Heart right ventricle (tissue), 16 donors: ENCODE results near the gene UBE3B. TPM values are rescaled to one million over a fixed set of nuclear protein-coding genes. Genes with fewer than 3 reads are reported as not detected.
A peak's percentile ranks its signal among the peaks of the same experiment; 100 is the strongest.
"Not testable (repeated sequence)": the region's sequence is repeated elsewhere in the genome, so short reads cannot be mapped to it uniquely, and the experiment has no call there.

Experiments
- ATAC-seq, 8 donors: fragments of 200-7000 bp; cut with Tn5 transposase; one replicate each; pipeline ENCODE4 v1.9.1; 2020; ENCODE audit warnings: mild to moderate bottlenecking in 8 of 8, moderate library complexity in 8 of 8, moderate number of reproducible peaks in 1 of 8
- DNase-seq, 2 donors: peaks; one replicate each; pipeline ENCODE4 v3.0.0-alpha.2; 2020
- H3K27ac ChIP-seq, 10 donors: fragments of 200-600 bp; sonication (generic) in 2 of 10; one replicate each; pipeline versions ENCODE4 v1.5.0 to v1.8.0; 2020 to 2022; ENCODE audit warnings: mild to moderate bottlenecking in 3 of 10
- H3K27me3 ChIP-seq, 7 donors: fragments of 200-600 bp; one replicate each; pipeline ENCODE4 v1.8.0; 2021 to 2022; ENCODE audit warnings: mild to moderate bottlenecking in 2 of 7
- H3K36me3 ChIP-seq, 9 donors: fragments of 200-600 bp; sonication (generic) in 1 of 9; one replicate each; pipeline versions ENCODE4 v1.5.0 to v1.8.0; 2020 to 2022; ENCODE audit warnings: mild to moderate bottlenecking in 2 of 9
- H3K4me1 ChIP-seq, 9 donors: fragments of 200-600 bp; sonication (generic) in 1 of 9; one replicate each; pipeline versions ENCODE4 v1.5.0 to v1.8.0; 2020 to 2022; ENCODE audit warnings: mild to moderate bottlenecking in 4 of 9
- H3K4me3 ChIP-seq, 10 donors: fragments of 200-600 bp; sonication (generic) in 2 of 10; one replicate each; pipeline versions ENCODE4 v1.5.0 to v1.8.0; 2020 to 2022; ENCODE audit warnings: mild to moderate bottlenecking in 7 of 10, moderate library complexity in 2 of 10
- H3K9me3 ChIP-seq, 11 donors: fragments of 200-600 bp in 10 of 11; sonication (generic) in 2 of 11; one replicate each; pipeline versions ENCODE4 v1.5.0 to v1.8.0; 2013 to 2022; ENCODE audit warnings: mild to moderate bottlenecking in 2 of 11, control low read depth in 1 of 11, moderate library complexity in 1 of 11
- WGBS, 2 donors: extraction: QIAGEN DNeasy Blood & Tissue Kit; methylation state at CpG; one replicate each; pipeline ENCODE4 v1.1.7; 2013; ENCODE audit warnings: inconsistent platforms in 1 of 2; 5-methylcytosine and 5-hydroxymethylcytosine counted together
- intact Hi-C, 10 donors: fragments of 100-400 bp; cut with DNase I; formaldehyde crosslinking; loops; one replicate each; pipeline versions ENCODE4 v1.11.1 to v1.14.2; 2022
- polyA plus RNA-seq, 2 donors: library from polyadenylated mRNA; stranded (reverse); fragments of 200-250 nt; gene quantifications; one replicate each; pipeline ENCODE4 v1.2.3, GENCODE V29; 2013
- total RNA-seq, 10 donors: library from RNA; stranded (reverse); fragmentation: NEBNext Ultra II Directional in 3 of 10; extraction: Animal tissue kit (Norgen Biotek cat#: 25700) in 3 of 10; gene quantifications; one replicate each; pipeline versions ENCODE4 v1.2.1 to v1.2.4, GENCODE V29; 2021 to 2023
- TF ChIP-seq, protein P1 (sequence below), 9 donors: fragments of 200-600 bp; sonication (generic) in 2 of 9; IDR thresholded peaks; one replicate each; pipeline versions ENCODE4 v1.5.0 to v1.8.0; 2021 to 2022; ENCODE audit warnings: antibody characterized with exemption in 9 of 9, mild to moderate bottlenecking in 5 of 9, moderate library complexity in 1 of 9
- donor health status: Arrhythmogenic right ventricular cardiomyopathy.
- donor health status: ischemic (EF 13 %, LVEDD 7.1; RV severe dilation, severe dysfunction).
- donor health status: healthy with polysubstance abuse.
- donor health status: DM: no; HTN: yes; CAD: no.
- donor health status: DM: no; HTN: no; CAD: no.
- donor health status: ischemic (EF 25% LVEDD 6.9; RV normal size, moderate dysfunction).
- donor health status: ischemic (EF 25% LVEDD 5.7; RV mildly dilated, moderate dysfunction).
- donor health status: healthy.
- donor health status: DM: yes; HTN: yes; CAD: no.
- donor health status: Ischemic cardiomyopathy.
- donor health status: ischemic (EF 35%, LVEDD 5.7; RV mildly dilated, moderate dysfunction).
- donor health status: nonischemic (EF 11% LVEDD 7.7; RV severe dilation, severe dysfunction).
- donor health status: DM: yes; HTN: yes; CAD: no.
- donor health status: PGD.
- donor health status: ischemic (EF 29% LVEDD 5.4; RV normal size, mild dysfunction).
- donor health status: nonischemic (EF 23%, LVEDD 6.1; RV moderate dilation, normal function).

The UBE3B gene
- total and polyA plus RNA-seq, 12 donors: 13.7 to 58.8 (median 55.5) TPM

- Histone ChIP-seq H3K4me1 (peaks cover 36 to 97% (median 85%) of the 10 kb centered on the region in 9 donors), H3K36me3 (peaks cover 0 to 74% (median 9%) of the 10 kb centered on the region in 9 donors), H3K27ac (peak overlapping the region in 9 of 10 donors; percentile 64 to 99 (median 97)), H3K4me3 (no peak overlapping the region), H3K9me3 (no peaks in the 10 kb centered on the region), H3K27me3 (no peaks in the 10 kb centered on the region)
- ATAC-seq: no peak
- 22 to 40% methylated on average over 3 of the region's 3 CpGs for WGBS, 2 donors
- no peak for DNase-seq
- intact Hi-C loops: loop anchor here in 1 of 10 donors (1.0 kb wide), 1 partner anchor 10 kb away; the partner anchor contains the start of genes KCTD10 and UBE3B
- TF ChIP-seq, protein P1, sequence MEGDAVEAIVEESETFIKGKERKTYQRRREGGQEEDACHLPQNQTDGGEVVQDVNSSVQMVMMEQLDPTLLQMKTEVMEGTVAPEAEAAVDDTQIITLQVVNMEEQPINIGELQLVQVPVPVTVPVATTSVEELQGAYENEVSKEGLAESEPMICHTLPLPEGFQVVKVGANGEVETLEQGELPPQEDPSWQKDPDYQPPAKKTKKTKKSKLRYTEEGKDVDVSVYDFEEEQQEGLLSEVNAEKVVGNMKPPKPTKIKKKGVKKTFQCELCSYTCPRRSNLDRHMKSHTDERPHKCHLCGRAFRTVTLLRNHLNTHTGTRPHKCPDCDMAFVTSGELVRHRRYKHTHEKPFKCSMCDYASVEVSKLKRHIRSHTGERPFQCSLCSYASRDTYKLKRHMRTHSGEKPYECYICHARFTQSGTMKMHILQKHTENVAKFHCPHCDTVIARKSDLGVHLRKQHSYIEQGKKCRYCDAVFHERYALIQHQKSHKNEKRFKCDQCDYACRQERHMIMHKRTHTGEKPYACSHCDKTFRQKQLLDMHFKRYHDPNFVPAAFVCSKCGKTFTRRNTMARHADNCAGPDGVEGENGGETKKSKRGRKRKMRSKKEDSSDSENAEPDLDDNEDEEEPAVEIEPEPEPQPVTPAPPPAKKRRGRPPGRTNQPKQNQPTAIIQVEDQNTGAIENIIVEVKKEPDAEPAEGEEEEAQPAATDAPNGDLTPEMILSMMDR (IDR thresholded peaks at IDR 0.05): no peak
These were observed 10.6 kb upstream of the UBE3B start for GRCh38 chr12:109466821-109467220.

DNA sequence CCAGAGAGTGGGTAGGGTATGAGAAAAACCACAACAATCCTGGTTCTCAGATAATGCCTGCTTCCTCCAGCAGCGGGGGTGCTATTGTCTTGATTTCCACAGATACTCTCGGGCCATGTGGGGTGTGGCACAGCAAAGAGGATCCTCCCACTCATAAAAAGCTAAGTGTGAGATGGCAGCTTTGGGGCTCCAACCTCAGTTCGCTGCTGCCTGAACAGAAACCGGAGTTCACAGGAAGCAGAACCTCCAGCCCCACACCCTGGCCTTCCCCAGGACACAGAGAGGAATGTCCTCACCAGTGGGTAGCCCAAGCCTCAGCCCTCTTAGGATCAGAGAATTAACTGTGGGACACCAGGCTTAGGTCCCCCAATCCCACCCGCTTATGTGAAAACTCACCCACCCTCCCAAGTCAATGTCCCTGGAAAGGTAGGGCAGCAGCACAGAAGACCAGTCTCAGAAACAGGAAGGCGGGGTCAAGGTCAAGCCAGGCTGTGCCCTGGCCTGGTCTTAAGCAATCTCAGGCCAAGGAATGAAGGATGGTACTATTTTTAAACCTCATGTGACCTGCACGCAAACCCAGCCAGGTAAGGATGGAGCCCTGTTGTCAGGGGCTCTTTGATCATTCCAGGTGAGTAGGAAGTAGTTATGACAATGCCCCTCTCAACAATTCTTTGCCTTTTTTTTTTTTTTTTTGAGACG, 9.3 kb upstream of the UBE3B start:
- H3K36me3 ChIP-seq: peaks cover 0 to 85% (median 10%) of the 10 kb centered on the region in 9 donors
- peak overlapping the region in 9 of 10 donors; percentile 64 to 99 (median 97) for H3K27ac ChIP-seq
- peak in 5 of 8 donors; percentile 3 to 31 (median 6) for ATAC-seq
- no peaks in the 10 kb centered on the region for H3K27me3 ChIP-seq
- DNase-seq: no peak
- intact Hi-C loops: loop anchor here in 1 of 10 donors (1.0 kb wide), 1 partner anchor 9 kb away; the partner anchor contains the start of genes KCTD10 and UBE3B
- peaks cover 34 to 96% (median 85%) of the 10 kb centered on the region in 9 donors for H3K4me1 ChIP-seq
- H3K4me3 ChIP-seq: no peak overlapping the region
- WGBS, 2 donors: 56 to 58% methylated on average over 7 of the region's 8 CpGs
- no peaks in the 10 kb centered on the region for H3K9me3 ChIP-seq
- TF ChIP-seq, protein P1 (IDR thresholded peaks at IDR 0.05): no peak

GRCh38 chr12:109469517-109469916, 7.9 kb upstream of the UBE3B start:
- no peaks in the 10 kb centered on the region for H3K9me3 ChIP-seq
- no peak for ATAC-seq
- 90 to 94% methylated on average over 10 of the region's 10 CpGs for WGBS, 2 donors
- intact Hi-C loops: no loop called here
- peaks cover 0 to 98% (median 10%) of the 10 kb centered on the region in 9 donors for H3K36me3 ChIP-seq
- no peak overlapping the region for H3K4me3 ChIP-seq
- H3K27ac ChIP-seq: peak overlapping the region in 6 of 10 donors; percentile 4 to 41 (median 12)
- H3K4me1 ChIP-seq: peaks cover 22 to 95% (median 81%) of the 10 kb centered on the region in 9 donors
- no peak for DNase-seq
- no peaks in the 10 kb centered on the region for H3K27me3 ChIP-seq
- TF ChIP-seq, protein P1 (IDR thresholded peaks at IDR 0.05): no peak

DNA sequence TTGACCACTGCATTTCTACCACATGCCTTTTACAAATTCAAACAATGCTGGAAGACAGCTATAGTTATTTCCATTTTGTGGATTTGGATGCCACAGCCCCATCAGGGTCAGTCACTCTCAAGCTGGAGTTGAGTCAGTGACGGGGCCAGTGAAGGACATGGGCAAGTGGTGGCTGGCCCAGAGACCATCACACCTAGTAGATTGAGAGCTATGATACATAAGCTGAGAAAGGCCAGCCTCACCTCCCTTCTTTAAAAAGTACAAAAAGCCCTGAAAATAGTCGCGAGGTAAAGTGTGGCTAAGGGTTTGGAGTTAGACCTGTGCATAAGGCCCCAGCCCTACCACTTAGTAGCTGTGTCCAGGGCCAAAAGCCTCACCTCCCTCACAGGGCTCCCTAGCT, 4.4 kb upstream of the UBE3B start:
- Histone ChIP-seq H3K4me3 (no peak overlapping the region), H3K27me3 (no peaks in the 10 kb centered on the region), H3K4me1 (peaks cover 8 to 82% (median 65%) of the 10 kb centered on the region in 9 donors), H3K9me3 (no peaks in the 10 kb centered on the region), H3K36me3 (peaks cover 0 to 64% (median 10%) of the 10 kb centered on the region in 9 donors), H3K27ac (peak overlapping the region in 5 of 10 donors; percentile 1 to 43 (median 36))
- WGBS, 2 donors: 80 to 89% methylated on average over 3 of the region's 3 CpGs
- intact Hi-C loops: loop anchor here in 1 of 10 donors (5.0 kb wide), 1 partner anchor 41 kb away; no protein-coding TSS in a partner anchor
- DNase-seq: no peak
- TF ChIP-seq, protein P1 (IDR thresholded peaks at IDR 0.05): no peak
- no peak for ATAC-seq

GRCh38 chr12:109473526-109474270, 3.7 kb upstream of the UBE3B start:
- 90 to 91% methylated on average over 16 of the region's 16 CpGs for WGBS, 2 donors

More at GRCh38 chr12:109473526-109474270, 3.7 kb upstream of the UBE3B start:
- not testable (repeated sequence) for H3K9me3 ChIP-seq, H3K27me3 ChIP-seq, DNase-seq, H3K4me3 ChIP-seq, ATAC-seq
- Histone ChIP-seq H3K27ac (peak overlapping the region in 5 of 10 donors; percentile 1 to 96 (median 36)), H3K36me3 (peaks cover 0 to 57% (median 10%) of the 10 kb centered on the region in 9 donors), H3K4me1 (peaks cover 8 to 82% (median 67%) of the 10 kb centered on the region in 9 donors)
- intact Hi-C loops: loop anchor here in 1 of 10 donors (5.0 kb wide), 1 partner anchor 41 kb away; no protein-coding TSS in a partner anchor
